Measurements from ENCODE around the gene KIAA1217. TPM values are rescaled to one million over a fixed set of nuclear protein-coding genes. Genes with fewer than 3 reads are reported as not detected.

The KIAA1217 gene
- total RNA-seq, 1 experiment from 2014 or later = 171 TPM

GRCh38 chr10:24574161-24574560 lies 365.2 kb downstream of the KIAA1217 start:
- H3K9me3 ChIP-seq = no peaks in the 10 kb centered on the region
- H3K4me3 ChIP-seq (ENCODE audit: low read depth, low read length) = no peak overlapping the region
- no peaks in the 10 kb centered on the region for H3K27me3 ChIP-seq (replicated peaks; ENCODE audit: control insufficient read depth, insufficient read depth, low read length)
- Mint-ChIP-seq H3K27ac (ENCODE audit: unreplicated experiment) (no peak overlapping the region), H3K27me3 (ENCODE audit: insufficient read depth, unreplicated experiment) (peaks cover 9% of the 10 kb centered on the region), H3K9me3 (ENCODE audit: unreplicated experiment) (no peaks in the 10 kb centered on the region), H3K4me1 (ENCODE audit: low read depth, unreplicated experiment) (peaks cover 9% of the 10 kb centered on the region), H3K4me3 (ENCODE audit: unreplicated experiment) (no peak overlapping the region), H3K36me3 (ENCODE audit: insufficient read depth, unreplicated experiment) (peaks cover 6% of the 10 kb centered on the region)
- no peak for TF ChIP-seq CTCF (IDR thresholded peaks at IDR 0.05; ENCODE audit: insufficient read depth in 1 of 2, low read depth in 1 of 2, low read length in 1 of 2, severe bottlenecking in 1 of 2, unreplicated experiment in 1 of 2)
- intact Hi-C loops (cut with micrococcal nuclease; ENCODE audit: unreplicated experiment) = no loop called here
- ChIA-PET POLR2A (no interaction called here), CTCF (no interaction called here)
- H3K4me1 ChIP-seq = 0 out of 2 replicates have a peak, but pooled peaks cover 12% of the 10 kb centered on the region
- H3K36me3 ChIP-seq (ENCODE audit: control insufficient read depth, insufficient read depth, low read length) = no peaks in the 10 kb centered on the region
- no peak for DNase-seq
- BruUV-seq (replicated peaks) = no TSS peak

- H3K27ac Mint-ChIP-seq (ENCODE audit: unreplicated experiment) = no peak overlapping the region
These were observed 365.7 kb downstream of the KIAA1217 start for GRCh38 chr10:24574578-24575155.

GRCh38 chr10:24575481-24576002 lies 366.6 kb downstream of the KIAA1217 start:
- intact Hi-C loops (cut with micrococcal nuclease; ENCODE audit: unreplicated experiment) = no loop called here

More at GRCh38 chr10:24574578-24575155, 365.7 kb downstream of the KIAA1217 start:
- no peak for DNase-seq
- Histone ChIP-seq H3K27me3 (replicated peaks; ENCODE audit: control insufficient read depth, insufficient read depth, low read length) (no peaks in the 10 kb centered on the region), H3K4me3 (ENCODE audit: low read depth, low read length) (no peak overlapping the region), H3K4me1 (0 out of 2 replicates have a peak, but pooled peaks cover 12% of the 10 kb centered on the region), H3K36me3 (ENCODE audit: control insufficient read depth, insufficient read depth, low read length) (no peaks in the 10 kb centered on the region), H3K9me3 (no peaks in the 10 kb centered on the region)
- Mint-ChIP-seq H3K4me3 (ENCODE audit: unreplicated experiment) (no peak overlapping the region), H3K27me3 (ENCODE audit: insufficient read depth, unreplicated experiment) (peaks cover 9% of the 10 kb centered on the region), H3K9me3 (ENCODE audit: unreplicated experiment) (no peaks in the 10 kb centered on the region), H3K4me1 (ENCODE audit: low read depth, unreplicated experiment) (peaks cover 9% of the 10 kb centered on the region), H3K36me3 (ENCODE audit: insufficient read depth, unreplicated experiment) (peaks cover 6% of the 10 kb centered on the region)
- TF ChIP-seq CTCF (IDR thresholded peaks at IDR 0.05; ENCODE audit: insufficient read depth in 1 of 2, low read depth in 1 of 2, low read length in 1 of 2, severe bottlenecking in 1 of 2, unreplicated experiment in 1 of 2) = no peak
- ChIA-PET POLR2A (no interaction called here), CTCF (interaction anchor here (0.6 kb wide), 1 partner anchor 55 kb away, joined by 3 read pairs; no protein-coding TSS in a partner anchor)
- no TSS peak for BruUV-seq (replicated peaks)
- intact Hi-C loops (cut with micrococcal nuclease; ENCODE audit: unreplicated experiment) = no loop called here

More at GRCh38 chr10:24575481-24576002, 366.6 kb downstream of the KIAA1217 start:
- POLR2A ChIA-PET = no interaction called here
- no TSS peak for BruUV-seq (replicated peaks)
- peaks cover 9% of the 10 kb centered on the region for H3K4me1 Mint-ChIP-seq (ENCODE audit: low read depth, unreplicated experiment)
- H3K4me1 ChIP-seq = 0 out of 2 replicates have a peak, but pooled peaks cover 12% of the 10 kb centered on the region
- CTCF ChIA-PET = no interaction called here
- no peaks in the 10 kb centered on the region for H3K9me3 ChIP-seq
- H3K4me3 Mint-ChIP-seq (ENCODE audit: unreplicated experiment) = no peak overlapping the region
- peaks cover 9% of the 10 kb centered on the region for H3K27me3 Mint-ChIP-seq (ENCODE audit: insufficient read depth, unreplicated experiment)
- no peak overlapping the region for H3K4me3 ChIP-seq (ENCODE audit: low read depth, low read length)
- H3K36me3 Mint-ChIP-seq (ENCODE audit: insufficient read depth, unreplicated experiment) = peaks cover 15% of the 10 kb centered on the region
- no peak overlapping the region for H3K27ac Mint-ChIP-seq (ENCODE audit: unreplicated experiment)
- TF ChIP-seq CTCF (IDR thresholded peaks at IDR 0.05; ENCODE audit: insufficient read depth in 1 of 2, low read depth in 1 of 2, low read length in 1 of 2, severe bottlenecking in 1 of 2, unreplicated experiment in 1 of 2) = no peak
- H3K36me3 ChIP-seq (ENCODE audit: control insufficient read depth, insufficient read depth, low read length) = no peaks in the 10 kb centered on the region
- H3K9me3 Mint-ChIP-seq (ENCODE audit: unreplicated experiment) = no peaks in the 10 kb centered on the region
- DNase-seq = no peak
- H3K27me3 ChIP-seq (replicated peaks; ENCODE audit: control insufficient read depth, insufficient read depth, low read length) = no peaks in the 10 kb centered on the region

All from Caco-2 (cell line).